Hematopoietic multipotent progenitor cell treated with erythropoietin and hydrocortisone succinate and interleukin-3 and kit ligand, for 4 days (in vitro differentiated cells): Measurements from ENCODE around the gene SEPTIN12.
A peak's percentile ranks its signal among the peaks of the same experiment; 100 is the strongest.
"Not testable (repeated sequence)": the region's sequence is repeated elsewhere in the genome, so short reads cannot be mapped to it uniquely, and the experiment has no call there.

Source experiments
- DNase-seq: peaks from one replicate; pipeline ENCODE4 v3.0.0-alpha.2; 2015

Gene SEPTIN12

DNA sequence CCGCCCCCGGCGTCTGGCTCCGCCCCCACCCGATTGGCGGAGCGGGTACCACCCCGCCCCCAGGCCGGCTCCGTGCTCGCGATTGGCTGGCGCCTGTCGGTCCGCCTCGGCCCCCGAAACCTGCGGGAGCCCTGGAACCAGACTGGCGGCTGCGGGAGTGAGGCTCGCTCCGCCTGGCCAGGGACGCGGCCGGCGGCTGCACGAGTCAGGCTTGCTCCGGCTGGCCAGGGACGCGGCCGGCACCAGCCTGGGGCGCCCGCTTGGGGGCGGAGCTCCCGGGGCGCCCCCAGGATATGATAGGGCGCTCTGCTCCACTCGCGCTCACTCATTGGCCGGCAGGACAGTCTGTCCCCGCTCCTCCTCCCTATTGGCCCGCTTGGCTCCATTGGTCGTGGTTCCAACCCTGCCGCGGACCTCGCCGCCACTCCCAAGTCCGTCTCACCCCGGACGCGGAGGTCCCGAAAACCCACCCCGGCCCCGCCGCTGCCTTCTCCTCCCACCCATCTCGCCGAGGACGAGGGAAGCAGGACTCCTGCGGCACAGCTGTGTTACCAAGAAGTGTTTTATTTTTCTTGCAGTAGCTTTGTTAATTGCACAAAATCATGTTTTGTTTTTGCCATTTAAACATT lies 14.6 kb upstream of the SEPTIN12 start:
- DNase-seq: peak; percentile 96

DNA sequence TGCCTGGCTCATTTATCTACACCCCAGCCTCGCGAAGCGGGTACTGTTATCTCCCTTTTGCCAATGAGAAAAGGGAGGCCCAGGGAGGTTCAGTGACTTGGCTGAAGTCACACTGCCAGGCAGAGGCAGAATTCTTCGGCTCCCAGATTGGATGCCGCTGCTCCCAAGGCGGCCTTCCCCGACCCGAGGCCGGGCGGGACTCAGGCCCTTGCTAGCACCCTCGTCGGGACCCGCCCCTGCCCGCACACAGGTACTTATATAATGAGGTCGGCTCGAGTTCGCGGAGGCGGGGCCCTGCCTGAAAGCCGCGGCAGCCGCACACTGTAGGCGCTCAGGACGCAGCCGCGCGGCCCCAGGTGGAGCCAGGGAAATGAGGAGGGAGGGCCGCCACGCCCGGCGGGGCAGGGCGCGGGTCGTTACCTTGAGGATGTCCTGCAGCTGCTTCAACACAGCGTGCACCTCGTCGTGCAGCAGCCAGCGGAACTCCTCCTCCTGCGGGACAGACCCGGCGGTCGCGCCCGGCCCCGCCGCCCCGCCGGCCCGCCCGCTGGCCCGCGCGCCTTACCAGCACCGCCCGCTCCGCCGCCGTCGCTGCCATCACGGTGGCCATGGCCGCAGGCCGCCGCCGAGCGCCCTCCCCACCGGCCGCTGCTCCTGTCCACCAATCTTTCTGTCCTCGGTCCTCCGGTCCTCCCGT lies 14.0 kb upstream of the SEPTIN12 start, which contains the start of gene ROGDI:
ROGDI (minus strand) TSS at position 672 of the 697 bp plus-strand sequence; CDS start at position 610, 62 bp downstream.
- peak; percentile 90 for DNase-seq

DNA sequence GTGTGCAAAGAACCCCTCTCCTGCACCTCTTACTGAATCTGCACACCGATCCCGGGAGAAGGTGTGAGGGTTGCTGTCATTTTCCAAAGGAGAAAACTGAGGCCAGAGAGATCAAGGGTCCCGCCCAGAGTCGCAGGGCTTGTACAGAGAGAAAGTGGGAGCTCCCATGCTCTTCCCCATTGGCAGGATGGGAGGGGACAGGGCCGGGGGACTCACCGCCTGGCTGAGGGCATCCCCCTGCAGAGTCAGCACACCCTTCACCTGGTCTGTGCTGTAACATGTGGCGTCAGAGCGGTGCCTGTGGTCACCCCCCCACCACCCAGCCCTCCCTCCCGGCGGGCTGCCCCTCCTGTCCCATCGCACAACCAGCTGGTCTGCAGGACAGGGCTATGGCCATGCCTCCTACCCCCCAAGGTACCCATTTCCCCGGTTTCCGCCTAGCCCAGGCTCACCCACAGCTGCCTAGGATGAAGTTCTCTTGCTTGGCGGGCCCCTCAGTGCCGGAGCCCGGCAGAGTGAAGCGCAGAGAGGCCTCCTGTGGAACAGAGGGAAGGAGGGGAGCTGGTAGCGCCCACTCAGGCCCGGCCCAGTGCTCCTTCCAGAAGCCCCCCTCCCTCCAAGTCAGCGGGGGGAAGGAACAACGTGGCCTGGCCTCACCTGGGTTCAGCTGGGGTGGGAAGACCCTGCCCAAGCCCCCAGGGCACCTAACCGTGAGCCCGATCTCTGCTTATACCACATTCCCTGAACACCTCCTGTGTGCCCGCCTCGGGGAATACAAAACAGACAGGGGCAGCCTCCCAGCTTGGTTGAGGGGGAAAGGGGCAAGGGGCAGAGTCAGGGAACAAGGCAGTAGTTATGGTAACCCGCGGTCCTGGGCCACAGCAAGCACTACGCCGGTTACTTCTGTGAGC lies 13.2 kb upstream of the SEPTIN12 start:
- peak; percentile 15 for DNase-seq

GRCh38 chr16:4800290-4801041 lies 12.3 kb upstream of the SEPTIN12 start:
- peak; percentile 62 for DNase-seq

DNA sequence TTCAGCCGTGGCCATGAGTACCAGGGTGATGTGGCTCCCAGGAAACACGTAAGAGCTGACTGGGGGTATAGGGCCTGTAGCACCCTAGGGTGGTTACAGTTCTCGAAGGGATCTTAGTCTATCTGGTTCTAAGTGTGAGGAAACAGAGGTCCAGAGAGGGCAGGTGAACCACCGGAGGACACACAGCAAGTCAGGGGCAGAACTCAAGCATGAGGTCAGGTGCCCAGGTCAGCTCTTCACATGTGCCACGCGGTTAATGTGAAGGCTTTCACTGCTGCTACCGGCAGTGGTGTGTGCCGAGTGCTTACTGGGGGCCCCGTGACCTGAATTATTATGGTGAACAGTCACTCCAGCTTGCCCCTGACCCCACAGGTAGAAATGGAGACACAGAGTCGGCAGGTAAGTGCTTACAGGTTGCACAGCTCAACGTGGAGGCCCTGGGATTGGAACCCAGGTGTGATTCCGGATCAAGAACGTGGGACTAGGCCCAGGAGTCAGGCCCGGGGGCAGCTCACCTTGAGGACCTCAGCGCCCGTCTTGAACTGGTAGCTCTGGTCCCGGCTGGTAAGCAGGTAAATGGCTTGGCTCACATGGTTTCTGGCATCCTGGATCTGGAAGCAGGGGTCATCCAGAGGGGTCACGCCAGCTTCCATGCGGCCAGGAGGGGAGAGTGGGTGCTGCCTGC lies 11.2 kb upstream of the SEPTIN12 start:
- DNase-seq: no peak

- no peak for DNase-seq
Measured at GRCh38 chr16:4798456-4798855, 10.3 kb upstream of the SEPTIN12 start.

GRCh38 chr16:4797805-4798252 lies 9.7 kb upstream of the SEPTIN12 start:
- no peak for DNase-seq

DNA sequence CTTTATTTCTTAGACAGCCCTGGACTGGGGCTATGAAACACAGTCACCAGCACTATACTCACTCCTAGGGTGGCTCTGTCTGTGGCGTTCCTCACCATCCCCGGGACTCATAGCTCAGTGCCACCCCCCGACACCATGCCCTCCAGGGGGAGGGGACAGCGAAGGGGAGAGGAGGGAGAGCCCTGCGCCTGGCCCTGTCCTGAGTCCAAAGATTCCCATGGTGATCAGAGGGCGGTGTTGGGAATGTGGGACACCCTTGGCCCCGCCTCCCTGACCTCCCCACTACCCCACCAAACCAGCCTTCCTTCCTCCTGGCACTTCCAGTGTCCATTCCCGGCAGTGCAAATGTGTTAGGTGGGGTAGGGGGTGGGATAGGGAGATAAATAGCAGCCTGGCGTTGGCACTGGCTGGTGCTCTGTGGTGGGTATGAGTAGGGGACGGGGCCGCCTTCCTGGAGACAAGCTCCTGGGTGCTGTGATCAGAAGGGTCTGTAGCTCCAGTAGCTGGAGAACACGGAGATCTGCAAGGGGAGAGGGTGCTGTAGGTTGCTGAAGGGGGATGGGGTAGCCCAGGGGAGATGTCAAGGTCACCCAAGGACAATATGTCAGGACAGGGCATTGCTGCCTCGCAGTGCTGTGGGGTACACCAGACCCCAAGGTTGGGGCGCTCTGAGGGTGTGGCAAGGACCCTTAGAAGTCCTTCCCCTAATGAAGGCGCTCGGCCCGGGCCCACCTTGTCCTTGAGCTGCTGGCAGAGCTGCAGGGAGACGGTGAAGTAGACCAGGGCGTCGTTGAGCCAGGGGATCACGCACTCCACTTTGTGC lies 9.0 kb upstream of the SEPTIN12 start:
- DNase-seq: no peak

GRCh38 chr16:4795828-4796572 lies 7.9 kb upstream of the SEPTIN12 start:
- DNase-seq: no peak

DNA sequence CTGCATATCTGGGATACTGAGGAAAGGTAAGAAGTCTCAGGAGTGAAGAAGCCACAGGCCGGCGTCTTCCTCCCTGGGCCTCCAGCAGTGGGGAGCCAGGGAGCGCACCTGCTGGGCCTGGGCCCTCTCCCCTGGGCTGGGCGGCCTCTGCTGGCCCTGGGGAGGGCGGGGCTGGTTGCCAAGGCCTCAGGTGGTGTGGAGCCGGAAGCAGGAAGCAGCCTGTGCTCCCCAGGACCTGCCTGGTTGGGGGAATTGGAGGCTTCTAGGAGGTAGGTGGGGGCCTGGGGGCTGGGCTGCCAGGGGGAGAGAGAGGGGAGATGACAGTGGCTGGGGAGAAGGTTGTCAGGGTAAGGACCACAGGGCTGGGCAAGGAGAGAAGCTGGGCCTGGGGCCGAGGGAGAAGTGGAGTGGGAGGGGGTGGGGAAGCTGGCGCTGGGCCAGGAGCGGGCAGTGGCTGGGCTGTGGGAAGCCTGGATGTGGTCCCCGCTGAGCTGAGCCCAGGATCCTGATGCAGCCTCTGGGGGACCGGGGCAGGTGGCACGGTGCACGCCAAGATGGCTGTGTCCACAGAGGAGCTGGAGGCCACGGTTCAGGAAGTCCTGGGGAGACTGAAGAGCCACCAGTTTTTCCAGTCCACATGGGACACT lies 7.2 kb upstream of the SEPTIN12 start, which contains the start of gene SMIM22:
SMIM22 (plus strand) TSS at position 189 of the 647 bp plus-strand sequence; CDS start at position 555, 366 bp downstream.
- no peak for DNase-seq

DNA sequence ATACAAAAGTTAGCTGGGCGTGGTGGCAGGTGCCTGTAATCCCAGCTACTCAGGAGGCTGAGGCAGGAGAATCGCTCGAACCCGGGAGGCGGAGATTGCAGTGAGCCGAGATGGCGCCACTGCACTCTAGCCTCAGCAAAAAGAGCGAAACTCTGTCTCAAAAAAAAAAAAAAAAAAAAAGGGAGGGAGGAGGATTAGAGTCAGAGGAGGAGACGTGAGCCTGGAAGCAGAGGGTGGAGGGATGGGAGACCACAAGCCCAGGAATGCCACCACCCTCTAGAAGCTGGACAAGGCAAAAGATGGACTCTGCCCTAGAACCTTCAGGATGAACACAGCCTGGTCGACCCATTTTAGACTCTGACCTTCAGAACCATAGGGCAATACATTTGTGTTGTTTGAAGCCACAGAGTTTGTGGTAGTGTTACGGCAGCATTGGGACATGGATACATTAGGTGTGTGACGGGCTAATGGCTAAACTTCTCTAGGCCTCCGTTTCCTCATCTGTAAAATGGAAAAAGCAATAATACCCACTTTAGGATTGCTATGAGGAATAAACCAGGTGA lies 4.9 kb upstream of the SEPTIN12 start:
- DNase-seq: no peak

DNA sequence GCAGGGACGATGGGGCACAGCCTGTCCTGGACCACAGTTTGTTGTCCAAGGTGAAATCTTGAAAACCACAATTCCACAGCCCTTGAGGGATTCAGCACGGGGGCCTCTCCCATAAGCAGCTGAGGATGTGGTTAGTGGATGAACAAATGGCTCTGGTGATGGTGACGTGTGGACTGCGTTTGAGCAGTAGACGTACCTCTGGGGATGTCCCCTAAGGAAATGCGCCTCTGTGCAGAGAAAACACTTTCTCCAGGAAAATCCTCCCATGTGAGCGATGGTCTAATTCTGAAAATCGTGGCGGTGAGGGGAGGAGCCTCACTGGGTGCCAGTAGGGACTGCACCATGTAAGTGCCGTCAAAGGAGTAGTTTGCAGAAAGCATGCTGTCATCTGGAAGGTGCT lies 2.7 kb upstream of the SEPTIN12 start:
- no peak for DNase-seq

DNA sequence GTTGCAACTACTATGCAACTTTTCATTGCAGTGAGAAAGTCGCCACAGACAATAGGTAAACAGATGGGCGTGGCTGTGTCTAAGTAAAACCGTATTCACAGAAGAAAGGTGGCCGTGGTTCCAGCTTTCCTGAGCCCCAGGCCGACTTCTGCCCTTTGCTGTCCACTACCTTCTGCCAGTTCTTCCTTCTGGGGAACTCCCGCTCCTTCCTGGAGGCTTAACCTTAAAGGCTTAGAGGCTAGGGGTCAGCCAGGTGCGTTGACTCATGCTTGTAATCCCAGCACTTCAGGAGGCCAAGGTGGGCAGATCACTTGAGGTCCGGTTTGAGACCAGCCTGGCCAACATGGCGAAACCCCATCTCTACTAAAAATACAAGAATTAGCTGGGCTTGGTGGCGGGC lies 2.1 kb upstream of the SEPTIN12 start:
- no peak for DNase-seq

GRCh38 chr16:4788910-4789309 lies 765 bp upstream of the SEPTIN12 start:
- no peak for DNase-seq

DNA sequence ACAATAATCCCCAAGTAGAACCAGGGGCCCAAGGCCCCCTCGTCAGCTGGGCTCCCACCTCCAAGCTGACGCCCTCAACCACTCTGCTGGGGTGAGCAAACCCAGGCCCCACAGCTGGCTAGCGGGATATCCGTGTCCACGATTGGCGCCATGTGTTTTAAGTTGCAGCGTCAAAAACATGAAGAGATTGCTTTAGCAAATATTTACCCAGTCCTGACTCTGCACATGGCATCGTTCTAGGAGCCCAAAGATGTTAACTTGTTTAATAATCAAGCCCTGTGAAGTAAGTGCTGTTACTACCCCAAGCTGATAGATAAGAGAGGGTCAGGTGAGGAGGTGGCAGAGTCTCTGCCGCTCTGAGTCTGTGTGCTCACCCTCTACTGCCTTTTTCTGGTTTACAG lies 344 bp upstream of the SEPTIN12 start:
- DNase-seq: no peak

DNA sequence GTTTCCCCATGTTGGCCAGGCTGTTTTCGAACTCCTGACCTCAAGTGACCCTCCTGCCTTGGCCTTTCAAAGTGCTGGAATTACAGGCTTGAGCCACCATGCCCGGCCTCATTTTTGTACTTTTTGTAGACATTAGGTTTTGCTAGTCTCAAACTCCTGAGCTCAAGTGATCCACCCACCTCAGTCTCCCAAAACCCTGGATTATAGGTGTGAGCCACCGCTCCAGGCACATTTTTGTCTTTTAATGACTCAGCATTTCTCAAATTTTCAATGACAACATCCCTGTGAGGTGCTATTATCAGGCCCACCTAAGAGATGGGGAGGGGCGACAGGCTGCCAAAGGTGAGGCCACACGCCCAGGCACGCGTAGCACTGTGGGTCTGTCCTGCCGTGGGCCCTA lies 1.1 kb downstream of the SEPTIN12 start:
- no peak for DNase-seq

- DNase-seq: no peak
Measured at GRCh38 chr16:4785758-4786433, 2.2 kb downstream of the SEPTIN12 start.

DNA sequence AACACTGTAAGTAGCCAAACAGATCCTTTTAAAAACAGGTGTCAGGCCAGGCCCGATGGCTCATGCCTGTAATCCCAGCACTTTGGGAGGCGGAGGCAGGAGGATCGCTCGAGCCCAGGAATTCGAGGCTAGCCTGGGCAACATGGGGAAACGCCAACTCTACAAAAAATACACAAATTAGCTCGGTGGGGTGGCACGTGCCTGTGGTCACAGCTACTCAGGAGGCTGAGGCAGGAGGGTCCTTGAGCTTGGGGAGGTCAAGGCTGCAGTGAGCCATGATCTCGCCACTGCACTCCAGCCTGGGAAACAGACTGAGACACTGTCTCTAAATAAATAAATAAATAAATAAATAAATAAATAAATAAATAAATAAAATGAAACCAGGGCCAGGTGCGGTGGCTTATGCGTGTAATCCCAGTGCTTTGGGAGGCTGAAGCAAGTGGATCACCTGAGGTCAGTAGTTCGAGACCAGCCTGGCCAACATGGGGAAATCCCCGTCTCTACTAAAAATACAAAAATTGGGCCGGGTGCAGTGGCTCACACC lies 3.6 kb downstream of the SEPTIN12 start:
- not testable (repeated sequence) for DNase-seq

GRCh38 chr16:4783951-4784336 lies 4.2 kb downstream of the SEPTIN12 start:
- no peak for DNase-seq
